ENCODE data around the gene FOXO1.

Gene FOXO1

DNA sequence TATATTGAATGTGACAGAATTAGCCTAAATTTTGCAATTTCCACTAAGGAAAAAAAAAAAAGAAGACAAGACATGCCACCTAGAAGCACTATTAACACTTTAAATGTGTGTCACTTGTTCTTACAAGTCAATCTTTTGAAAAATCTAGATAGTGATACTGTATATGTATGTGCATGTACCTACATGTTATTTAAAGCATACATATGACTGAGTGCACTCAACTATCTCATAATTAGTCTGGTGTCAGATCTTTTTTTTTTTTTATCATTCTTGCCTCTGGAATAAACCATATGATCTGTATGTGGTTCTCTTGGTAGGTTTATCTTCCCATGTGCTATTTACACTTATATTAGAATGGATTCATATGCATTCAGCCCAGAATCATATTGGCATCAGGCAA, 62.3 kb downstream of the FOXO1 start:
- DNase-seq = no peak

- DNase-seq = peak in 1 of 2 donors; percentile 22
Measured at GRCh38 chr13:40600149-40600751, 66.2 kb downstream of the FOXO1 start.

DNA sequence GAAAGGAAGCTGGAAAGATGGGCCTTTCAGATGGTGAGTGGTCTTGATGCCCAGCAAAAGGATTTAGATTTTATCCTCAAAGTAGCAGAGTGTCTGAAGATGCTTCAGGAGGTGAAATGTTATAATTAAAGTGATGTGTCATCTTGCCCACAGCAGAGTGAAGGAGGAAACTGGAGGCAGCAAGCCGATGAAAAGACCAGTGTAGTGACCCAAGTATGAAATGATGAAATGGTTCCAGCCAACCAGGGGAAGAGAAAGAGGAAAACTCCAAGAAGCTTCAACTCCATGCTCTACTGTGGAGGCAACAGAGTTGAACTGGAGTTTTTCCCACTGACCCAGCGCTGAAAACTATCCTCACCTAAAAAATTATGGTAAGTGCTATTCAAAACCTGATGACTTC, 66.7 kb downstream of the FOXO1 start:
- DNase-seq = no peak

- no peak for DNase-seq
Measured at GRCh38 chr13:40599124-40599523, 67.3 kb downstream of the FOXO1 start.

- no peak for DNase-seq
Measured at GRCh38 chr13:40598569-40598968, 67.9 kb downstream of the FOXO1 start.

DNA sequence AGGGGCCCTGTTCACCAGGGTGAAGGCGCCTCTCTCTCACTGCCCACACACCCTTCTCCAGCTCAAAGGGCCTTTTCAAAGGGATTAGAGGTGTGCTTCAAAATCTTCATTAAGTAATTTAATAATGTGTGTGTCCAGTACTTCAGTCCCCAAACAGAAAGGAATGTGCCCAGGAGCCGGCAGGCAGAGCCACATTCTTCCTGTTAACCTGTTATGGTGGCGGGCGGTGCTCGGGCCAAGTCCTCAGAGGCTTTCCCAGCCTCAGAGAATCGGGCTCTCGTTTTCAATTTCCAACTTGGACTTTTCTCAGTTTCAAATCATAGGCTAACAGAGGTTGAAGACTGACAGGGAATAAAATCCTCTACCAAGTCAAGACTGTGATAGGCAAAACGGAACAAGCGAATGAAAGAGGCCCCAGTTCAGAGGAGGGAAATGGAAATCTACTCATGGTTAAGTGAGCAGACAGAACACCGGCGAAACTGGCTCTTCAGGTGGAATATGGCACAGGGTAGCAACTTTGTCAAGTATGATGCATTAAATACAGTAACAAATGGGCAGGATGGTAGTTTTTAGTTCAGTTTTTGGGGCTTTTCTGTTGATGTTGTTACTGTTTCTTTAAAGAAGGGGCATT, 68.6 kb downstream of the FOXO1 start:
- DNase-seq = no peak

GRCh38 chr13:40596484-40596883, 70.0 kb downstream of the FOXO1 start:
- no peak for DNase-seq

- DNase-seq = no peak
Measured at GRCh38 chr13:40595693-40596092, 70.7 kb downstream of the FOXO1 start.

DNA sequence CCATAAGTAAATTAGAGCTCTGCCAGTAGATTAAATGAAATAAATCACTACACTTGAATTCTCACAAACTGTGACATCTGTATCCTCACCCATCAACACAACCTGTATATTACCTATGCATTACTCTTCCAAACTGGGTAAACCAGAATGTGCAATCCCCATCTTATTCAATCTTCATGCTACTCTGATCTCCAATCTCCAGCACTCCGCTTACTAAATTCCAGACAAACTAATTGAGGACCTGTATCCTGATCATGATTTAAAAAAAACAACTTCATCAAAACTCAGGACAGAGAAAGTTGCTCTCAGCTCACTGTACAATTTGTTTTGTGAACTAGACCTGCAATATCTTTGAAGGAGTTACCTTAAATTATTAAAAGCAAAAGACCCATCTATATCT, 74.4 kb downstream of the FOXO1 start:
- DNase-seq = no peak

DNA sequence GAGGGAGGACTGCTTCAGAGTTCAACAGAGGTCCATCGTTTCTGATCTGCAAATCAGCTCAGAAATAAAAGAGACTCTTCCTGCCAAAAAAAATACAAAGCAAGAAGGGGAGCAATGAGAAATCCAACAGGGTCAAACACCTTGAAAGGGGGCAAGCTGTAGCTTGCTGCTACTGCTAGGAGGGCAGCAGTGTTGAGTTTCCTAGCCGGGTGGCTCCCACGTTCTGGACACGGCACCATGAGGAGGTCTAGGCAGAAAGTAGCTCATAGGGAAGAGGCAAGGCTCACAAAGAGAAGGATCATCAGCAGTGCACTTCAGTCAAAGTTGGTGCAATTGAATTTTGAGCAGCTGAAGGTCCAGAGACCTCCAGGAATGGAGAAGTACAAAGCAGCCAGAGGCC, 75.3 kb downstream of the FOXO1 start:
- no peak for DNase-seq

- no peak for DNase-seq
Measured at GRCh38 chr13:40590112-40590862, 76.2 kb downstream of the FOXO1 start.

DNA sequence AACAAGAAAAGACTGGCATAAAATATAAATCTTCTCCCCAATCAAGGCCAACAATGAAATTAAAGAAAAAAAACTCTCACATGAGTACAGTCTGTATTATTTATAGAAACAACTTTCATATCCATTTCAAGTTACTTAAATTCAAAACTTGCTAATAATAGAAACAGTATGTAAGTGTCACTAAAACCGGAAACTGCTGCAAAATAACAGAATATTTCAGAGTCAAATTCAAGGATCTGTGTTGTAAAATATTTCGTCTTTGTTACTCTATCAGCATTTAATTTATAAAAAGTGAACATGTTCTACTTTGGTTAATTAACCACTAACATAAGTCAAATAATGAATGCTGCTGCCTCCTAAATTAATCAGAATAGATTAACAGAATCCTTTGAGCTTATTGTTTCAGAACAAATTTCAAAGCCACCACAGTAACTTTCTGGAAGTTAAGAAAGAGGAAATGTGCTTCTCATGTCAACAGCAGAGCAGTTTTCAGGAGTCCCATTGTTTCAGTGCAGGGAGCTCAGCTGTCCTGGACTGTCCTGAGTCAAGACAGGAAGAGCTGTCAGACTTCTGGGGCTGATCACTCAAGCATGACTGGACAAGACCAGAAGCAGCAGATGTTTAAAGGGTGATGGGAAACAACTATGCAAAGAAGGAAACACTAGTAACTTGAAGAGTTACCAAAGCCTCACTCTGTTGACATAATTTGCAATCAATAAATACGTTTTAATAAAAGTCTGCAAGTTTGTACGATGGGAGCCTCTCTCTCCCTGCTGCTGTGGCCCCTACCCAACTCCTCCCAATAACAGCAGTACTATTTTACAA, 76.9 kb downstream of the FOXO1 start:
- DNase-seq = no peak

DNA sequence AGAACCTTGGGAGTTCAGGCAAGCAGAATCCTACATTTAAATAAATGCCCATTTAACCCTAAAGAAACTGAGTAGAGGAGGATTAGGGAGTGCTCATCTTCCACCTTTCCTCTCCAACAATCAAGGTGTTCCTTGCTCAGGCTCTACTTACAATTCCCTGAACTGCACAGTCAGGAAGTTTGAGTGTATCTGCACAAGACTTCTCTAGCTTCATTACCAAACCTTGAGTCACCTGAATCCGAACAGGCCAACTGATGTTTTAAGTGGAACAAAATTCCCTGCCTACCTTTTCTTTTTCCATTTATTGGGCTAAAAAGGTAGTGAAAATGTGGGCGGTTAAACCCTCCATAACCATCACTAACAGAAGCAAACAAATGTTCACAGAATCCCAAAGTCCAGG, 78.3 kb downstream of the FOXO1 start:
- DNase-seq = no peak

DNA sequence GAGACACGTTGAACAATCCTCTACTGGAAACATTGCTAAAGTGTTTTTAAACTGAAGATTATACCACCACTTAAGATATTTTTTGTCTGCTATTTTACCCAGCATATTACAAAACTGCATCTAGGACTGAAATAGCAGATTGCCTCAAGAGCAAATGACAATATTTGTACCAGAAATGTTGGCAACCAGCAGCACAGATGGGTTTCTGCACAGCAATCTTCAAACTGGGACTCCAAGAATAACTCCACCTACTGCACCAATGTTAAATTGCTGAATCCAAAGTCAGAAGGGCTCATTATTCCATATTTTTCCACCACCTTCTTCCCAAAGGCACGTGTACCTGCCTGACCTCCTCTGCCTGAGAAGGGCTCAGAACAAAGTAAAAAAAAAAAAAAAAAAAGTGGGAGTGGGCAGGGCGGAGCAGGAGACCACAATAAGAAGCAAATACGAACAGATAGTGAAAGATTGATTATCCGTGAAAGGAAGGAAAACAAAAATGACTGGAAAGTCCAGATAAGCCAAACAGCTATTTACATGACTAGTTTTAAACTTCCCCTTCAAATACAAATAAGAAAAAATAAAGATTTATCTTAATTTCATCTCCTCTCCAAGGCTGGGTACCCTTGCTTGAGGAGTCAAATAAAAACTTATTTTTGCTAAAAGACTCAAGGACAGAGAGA, 79.4 kb downstream of the FOXO1 start:
- no peak for DNase-seq

- no peak for DNase-seq
Measured at GRCh38 chr13:40585911-40586471, 80.5 kb downstream of the FOXO1 start.

DNA sequence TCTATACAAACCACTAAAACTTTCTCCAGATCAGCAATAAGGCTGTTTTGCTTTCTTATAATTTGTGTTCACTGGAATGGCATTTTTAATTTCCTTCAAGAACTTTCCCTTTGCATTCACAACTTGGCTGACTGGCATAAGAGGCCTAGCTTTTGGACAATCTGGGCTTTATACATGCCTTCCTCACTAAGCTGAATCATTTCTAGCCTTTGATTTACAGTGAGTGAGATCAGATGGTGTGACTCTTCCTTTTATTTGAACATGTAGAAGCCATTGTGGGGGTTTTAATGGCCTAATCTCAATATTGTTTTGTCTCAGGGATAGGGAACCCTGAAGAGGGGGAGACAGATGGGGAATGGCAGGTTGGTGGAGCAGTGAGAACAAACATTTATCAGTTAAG, 82.7 kb downstream of the FOXO1 start:
- no peak for DNase-seq

DNA sequence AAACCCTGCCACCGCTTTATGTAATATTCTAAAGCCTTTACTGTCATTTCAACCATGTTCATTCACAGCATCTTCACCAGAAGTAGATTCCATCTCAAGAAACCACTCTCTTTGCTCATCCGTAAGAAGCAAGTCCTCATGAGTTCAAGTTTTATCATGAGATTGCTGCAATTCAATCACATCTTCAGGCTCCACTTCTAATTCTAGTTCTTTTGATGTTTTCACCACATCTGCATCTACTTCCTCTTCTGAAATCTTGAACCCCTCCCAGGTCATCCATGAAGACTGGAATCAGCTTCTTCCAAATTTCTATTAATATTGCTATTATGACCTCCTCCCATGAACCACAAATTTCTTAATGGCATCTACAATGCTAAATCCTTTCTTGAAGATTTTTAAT, 83.9 kb downstream of the FOXO1 start:
- no peak for DNase-seq

DNA sequence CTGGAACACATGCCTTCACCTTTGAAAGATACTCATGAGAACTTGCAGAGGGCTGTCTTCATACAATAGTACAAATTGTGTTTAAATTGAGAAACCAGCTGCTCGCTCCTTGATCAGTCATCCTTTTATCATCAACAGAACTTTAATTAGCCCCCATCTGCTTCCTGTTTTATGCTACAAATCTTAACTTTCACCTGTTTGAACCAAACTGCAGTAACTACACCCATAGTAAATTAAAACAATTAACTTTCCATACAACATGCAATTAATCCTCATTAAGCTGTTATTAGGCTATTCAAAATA, 85.2 kb downstream of the FOXO1 start:
- no peak for DNase-seq

GRCh38 chr13:40580566-40581276, 85.7 kb downstream of the FOXO1 start:
- DNase-seq = no peak

- DNase-seq = no peak
Measured at GRCh38 chr13:40579535-40579934, 86.9 kb downstream of the FOXO1 start.

- DNase-seq = no peak
Measured at GRCh38 chr13:40578055-40578454, 88.4 kb downstream of the FOXO1 start.

DNA sequence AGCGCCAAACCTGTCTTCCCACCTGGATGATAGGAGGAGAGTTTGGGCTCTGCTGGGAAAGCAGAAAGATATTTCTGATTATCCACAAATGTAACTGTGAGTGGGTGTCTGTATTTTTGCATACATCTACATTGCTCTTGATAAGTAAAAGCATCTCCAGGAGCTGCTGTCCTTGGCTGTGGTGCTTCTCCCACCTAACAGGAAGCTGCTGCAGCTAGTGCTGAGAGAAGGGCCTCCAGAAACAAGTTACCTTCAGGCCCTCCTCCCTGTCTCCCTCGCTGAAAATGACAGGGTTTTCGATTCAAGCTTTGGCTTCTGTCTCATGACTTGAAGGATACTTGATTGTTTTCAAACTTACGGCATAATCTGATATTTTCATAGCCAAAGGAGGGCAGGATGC, 90.1 kb downstream of the FOXO1 start:
- no peak for DNase-seq
